HepG2 (cell line): ENCODE measurements around the gene GRAMD1B. TPM values are rescaled to one million over a fixed set of nuclear protein-coding genes. Genes with fewer than 3 reads are reported as not detected.

Source experiments
- ATAC-seq: fragments of 200-7000 bp; cut with Tn5 transposase; 3 replicates; pipeline ENCODE4 v1.9.1; 2020; ENCODE audit warnings: mild to moderate bottlenecking, moderate library complexity
- BruUV-seq: library from RNA; stranded (reverse); fragments of 400-500 nt; replicated peaks from 2 replicates; lab custom pipeline; 2021; lab: Mats Ljungman, UMichigan
- CTCF ChIA-PET: fragments of 300-600 bp; formaldehyde crosslinking; extraction: SDS; loops from one replicate; lab custom pipeline; 2021; ENCODE audit warnings: low total read pairs, inconsistent platforms, low intra/inter-chr PET ratio; lab: Yijun Ruan, JAX
- POLR2A ChIA-PET: fragments of 350-600 bp; sonication (Branson Sonifier 250); formaldehyde crosslinking; loops from one replicate; lab custom pipeline; 2020; ENCODE audit warnings: antibody characterized with exemption, inconsistent platforms; lab: Yijun Ruan, JAX
- DNase-seq: peaks from one replicate; pipeline ENCODE4 v3.0.0-alpha.2; 2015; ENCODE audit warnings: low spot score
- FAIRE-seq: peaks from 3 replicates; lab custom pipeline; 2011; peaks lifted over from hg19 to GRCh38; lab: Jason Lieb, UNC
- H2AFZ ChIP-seq: one replicate; pipeline ENCODE4 v1.6.1; 2011; ENCODE audit warnings: low read length, inconsistent platforms
- H3K27ac ChIP-seq: fragments of 300-600 bp; 3 replicates; pipeline ENCODE4 v1.8.0; 2011; ENCODE audit warnings: mixed run types, mild to moderate bottlenecking, mixed read lengths, low read length, inconsistent platforms; ENCODE audit not compliant: insufficient read depth; ENCODE audit errors: extremely low read length
- H3K27me3 ChIP-seq, 2 experiments: fragments of 200-600 bp in 1 of 2; 2 replicates in 1 of 2; 3 replicates in 1 of 2; pipeline versions ENCODE4 v1.6.0 to v1.8.0; 2011; ENCODE audit warnings: low read length in 2 of 2, mild to moderate bottlenecking in 2 of 2, moderate library complexity in 2 of 2, inconsistent platforms in 1 of 2; ENCODE audit not compliant: insufficient read depth in 2 of 2, control insufficient read depth in 1 of 2
- H3K36me3 ChIP-seq, 2 experiments: fragments of 200-600 bp in 1 of 2; replicated peaks in 1 of 2; 2 replicates in 1 of 2; 3 replicates in 1 of 2; pipeline versions ENCODE4 v1.5.1 to v1.8.0; 2011; ENCODE audit warnings: low read length in 2 of 2, inconsistent platforms in 1 of 2; ENCODE audit not compliant: insufficient read depth in 2 of 2, control insufficient read depth in 1 of 2
- H3K4me1 ChIP-seq: 2 replicates; pipeline ENCODE4 v1.5.1; 2012; ENCODE audit warnings: low read length, inconsistent platforms; ENCODE audit not compliant: insufficient read depth
- H3K4me2 ChIP-seq: 2 replicates; pipeline ENCODE4 v1.6.0; 2011; ENCODE audit warnings: low read depth, low read length, inconsistent platforms
- H3K4me3 ChIP-seq, 3 experiments: fragments of 200-600 bp in 1 of 3; sonication (generic), shearing (Covaris generic) in 1 of 3; replicated peaks in 1 of 3; 2 replicates each; pipeline ENCODE4 v1.5.1; 2011 to 2016; ENCODE audit warnings: low read length in 3 of 3, inconsistent platforms in 2 of 3, low read depth in 2 of 3, mild to moderate bottlenecking in 2 of 3, control low read depth in 1 of 3, mixed read lengths in 1 of 3; ENCODE audit not compliant: insufficient read depth in 1 of 3
- H3K79me2 ChIP-seq: one replicate; pipeline ENCODE4 v1.6.1; 2011; ENCODE audit warnings: low read length, inconsistent platforms; ENCODE audit not compliant: insufficient read depth
- H3K9ac ChIP-seq: 2 replicates; pipeline ENCODE4 v1.6.0; 2011; ENCODE audit warnings: mild to moderate bottlenecking, low read depth, low read length, inconsistent platforms; ENCODE audit not compliant: insufficient read depth
- H3K9me3 ChIP-seq: 2 replicates; pipeline ENCODE4 v1.5.1; 2012; ENCODE audit warnings: mild to moderate bottlenecking, low read length
- H4K20me1 ChIP-seq: 2 replicates; pipeline ENCODE4 v1.6.0; 2011; ENCODE audit warnings: inconsistent platforms, mild to moderate bottlenecking, low read length, moderate library complexity; ENCODE audit not compliant: insufficient read depth
- ATF4 ChIP-seq, 2 experiments: fragments of 450-650 bp in 1 of 2; sonication (generic) in 1 of 2; formaldehyde crosslinking; IDR thresholded peaks; 2 replicates each; pipeline versions ENCODE4 v1.5.0 to v1.8.0; 2020 to 2022; ENCODE audit warnings: mild to moderate bottlenecking in 1 of 2, missing genetic modification reagents in 1 of 2
- CREB1 ChIP-seq, 2 experiments: fragments of 450-650 bp in 1 of 2; IDR thresholded peaks; 2 replicates each; pipeline ENCODE4 v1.6.1; 2016 to 2017; ENCODE audit warnings: control low read depth in 1 of 2, mild to moderate bottlenecking in 1 of 2, missing compliant biosample characterization in 1 of 2, missing genetic modification characterization in 1 of 2
- SRY ChIP-seq: sonication (generic); formaldehyde crosslinking; IDR thresholded peaks from 2 replicates; pipeline ENCODE4 v1.8.0; 2022; ENCODE audit warnings: mild to moderate bottlenecking, missing genetic modification reagents
- TAF1 ChIP-seq: sonication (generic); formaldehyde crosslinking; IDR thresholded peaks from 2 replicates; pipeline ENCODE4 v1.4.0; 2020; ENCODE audit warnings: missing genetic modification reagents
- TMF1 ChIP-seq: sonication (generic); formaldehyde crosslinking; IDR thresholded peaks from 2 replicates; pipeline ENCODE4 v1.8.1; 2022; ENCODE audit warnings: low read depth, missing genetic modification reagents
- ZNF512B ChIP-seq: sonication (generic); formaldehyde crosslinking; IDR thresholded peaks from 2 replicates; pipeline ENCODE4 v1.5.1; 2020; ENCODE audit warnings: missing genetic modification reagents, mild to moderate bottlenecking, borderline replicate concordance
- ZNF646 ChIP-seq: sonication (generic); formaldehyde crosslinking; IDR thresholded peaks from 2 replicates; pipeline ENCODE4 v1.9.0; 2021; ENCODE audit warnings: mild to moderate bottlenecking, missing genetic modification reagents
- ZNF674 ChIP-seq: sonication (generic); formaldehyde crosslinking; IDR thresholded peaks from 2 replicates; pipeline ENCODE4 v1.5.0; 2020; ENCODE audit warnings: low read depth, mild to moderate bottlenecking, missing genetic modification reagents
- ZNF770 ChIP-seq: sonication (generic); formaldehyde crosslinking; IDR thresholded peaks from 2 replicates; pipeline ENCODE4 v1.5.0; 2020; ENCODE audit warnings: mild to moderate bottlenecking, missing genetic modification reagents
- ZSCAN5A ChIP-seq: sonication (generic); formaldehyde crosslinking; IDR thresholded peaks from 2 replicates; pipeline ENCODE4 v1.8.0; 2022; ENCODE audit warnings: mild to moderate bottlenecking, missing genetic modification reagents, borderline replicate concordance
- in situ Hi-C: cut with HindIII; loops from 2 replicates; pipeline ENCODE4 v1.10.0; 2017; ENCODE audit warnings: low pct_unique_long_range_greater_than_20kb; ENCODE audit not compliant: extremely low pct_ligation_motif_present
- intact Hi-C: fragments of 100-400 bp; cut with micrococcal nuclease; formaldehyde crosslinking; loops from one replicate; pipeline ENCODE4 v1.10.0; 2022; ENCODE audit not compliant: unreplicated experiment
- polyA plus RNA-seq, 8 experiments: library from polyadenylated mRNA; depleted of rRNA in 3 of 8; stranded (reverse) in 7 of 8; unstranded in 1 of 8; fragments of >200 nt; fragmentation: Illumina TruSeq in 4 of 8; extraction: Trizol in 4 of 8; gene quantifications; 2 replicates each; pipeline versions ENCODE4 v1.2.1 to v1.2.3, GENCODE V29; 2011 to 2016; ENCODE audit warnings: low read depth in 4 of 8, missing spikeins in 1 of 8, mixed read lengths in 1 of 8; ENCODE audit not compliant: insufficient read depth in 1 of 8
- total RNA-seq, 5 experiments: library from RNA; depleted of rRNA; stranded (reverse); fragments of >200 nt; fragmentation: Illumina TruSeq; extraction: Trizol; gene quantifications; 2 replicates each; pipeline ENCODE4 v1.2.3, GENCODE V29; 2016; ENCODE audit warnings: low read depth in 1 of 5

Gene GRAMD1B
- total and polyA plus RNA-seq, 2 of the 13 experiments (the other 11 are each of a cell fraction or from before 2014, with no cell fraction given): 0.12 TPM; not detected in 1

- no peaks in the 10 kb centered on the region for H3K79me2 ChIP-seq
- no peak for ATAC-seq
- CTCF ChIA-PET: no interaction called here
- H4K20me1 ChIP-seq: no peaks in the 10 kb centered on the region
- in situ Hi-C loops (no loop called here), intact Hi-C loops (no loop called here)
- no peak overlapping the region for H3K27ac ChIP-seq
- H3K36me3 ChIP-seq: no peaks in the 10 kb centered on the region
- no peak overlapping the region for H3K9ac ChIP-seq
- no peaks in the 10 kb centered on the region for H3K4me1 ChIP-seq
- no peak for FAIRE-seq
- no peak overlapping the region for H2AFZ ChIP-seq
- no peak overlapping the region for H3K4me3 ChIP-seq
- H3K4me2 ChIP-seq: no peak overlapping the region
- DNase-seq: no peak
- H3K27me3 ChIP-seq: peaks cover 3 to 8% of the 10 kb centered on the region in 2 experiments; a peak in 2 of 5 replicates
- BruUV-seq: no TSS peak
- H3K9me3 ChIP-seq: no peaks in the 10 kb centered on the region
- POLR2A ChIA-PET: no interaction called here
- TF ChIP-seq ZSCAN5A (CRISPR knock-in tag): no peak
- no peak for TF ChIP-seq ATF4 (CRISPR knock-in tag; IDR thresholded peaks at IDR 0.05)
- TF ChIP-seq SRY (CRISPR knock-in tag): no peak
- no peak for TF ChIP-seq ZNF674
- TF ChIP-seq ZNF512B (CRISPR knock-in tag): no peak
- no peak for TF ChIP-seq ZNF770 (CRISPR knock-in tag)
- TF ChIP-seq TAF1 (CRISPR knock-in tag): no peak
- no peak for TF ChIP-seq CREB1 (IDR thresholded peaks at IDR 0.05)
- TF ChIP-seq CREB1 (CRISPR knock-in tag; IDR thresholded peaks at IDR 0.05): no peak
- no peak for TF ChIP-seq TMF1
- no peak for TF ChIP-seq ZNF646 (CRISPR knock-in tag)
These were observed 46.0 kb upstream of the GRAMD1B start for GRCh38 chr11:123384116-123384515.
